ENCODE data around the gene ACSS1. TPM values are rescaled to one million over a fixed set of nuclear protein-coding genes. Genes with fewer than 3 reads are reported as not detected.

Gene ACSS1
- total RNA-seq, 1 donor from 2014 or later: 7.3 TPM

DNA sequence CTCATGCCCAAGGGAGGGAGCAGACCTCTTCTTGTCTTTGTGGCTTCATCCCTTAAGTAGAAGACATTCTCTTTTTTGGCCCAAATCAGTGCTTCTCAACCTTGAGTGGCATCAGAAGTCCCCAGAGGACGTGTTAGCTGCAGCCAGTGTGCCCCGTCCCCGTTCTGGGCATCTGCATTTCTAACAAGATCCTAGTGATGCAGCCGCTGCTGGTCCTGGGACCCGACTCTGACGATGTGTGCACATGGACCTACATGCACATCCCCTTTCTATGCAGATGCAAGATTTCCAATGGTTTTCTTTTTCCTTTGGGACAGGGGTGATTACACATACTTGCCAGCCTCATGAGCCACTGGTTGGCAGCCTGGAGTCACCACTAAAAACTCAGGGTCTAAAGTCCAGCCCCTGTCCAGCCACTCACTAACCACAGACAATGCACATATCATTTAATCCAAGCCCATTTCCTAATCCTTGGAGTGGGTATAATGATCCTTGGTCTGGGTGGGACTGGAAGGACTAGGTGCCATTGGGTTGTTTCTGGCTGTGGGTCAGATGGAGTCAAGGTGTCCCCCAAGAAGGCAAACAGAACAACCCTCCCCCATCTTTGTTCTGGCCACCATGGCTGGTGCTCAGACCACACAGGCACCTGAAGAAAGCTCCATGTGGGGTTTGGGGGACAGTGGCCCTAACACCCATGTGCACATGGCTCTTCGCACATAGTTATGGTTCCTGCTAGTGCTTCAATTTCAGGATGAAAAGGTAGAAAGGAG lies 6.4 kb downstream of the ACSS1 start:
- no peak for DNase-seq (ENCODE audit: low read depth)
- no peak overlapping the region for H3K4me3 ChIP-seq (ENCODE audit: low read depth, low read length)
- TF ChIP-seq, protein P1, sequence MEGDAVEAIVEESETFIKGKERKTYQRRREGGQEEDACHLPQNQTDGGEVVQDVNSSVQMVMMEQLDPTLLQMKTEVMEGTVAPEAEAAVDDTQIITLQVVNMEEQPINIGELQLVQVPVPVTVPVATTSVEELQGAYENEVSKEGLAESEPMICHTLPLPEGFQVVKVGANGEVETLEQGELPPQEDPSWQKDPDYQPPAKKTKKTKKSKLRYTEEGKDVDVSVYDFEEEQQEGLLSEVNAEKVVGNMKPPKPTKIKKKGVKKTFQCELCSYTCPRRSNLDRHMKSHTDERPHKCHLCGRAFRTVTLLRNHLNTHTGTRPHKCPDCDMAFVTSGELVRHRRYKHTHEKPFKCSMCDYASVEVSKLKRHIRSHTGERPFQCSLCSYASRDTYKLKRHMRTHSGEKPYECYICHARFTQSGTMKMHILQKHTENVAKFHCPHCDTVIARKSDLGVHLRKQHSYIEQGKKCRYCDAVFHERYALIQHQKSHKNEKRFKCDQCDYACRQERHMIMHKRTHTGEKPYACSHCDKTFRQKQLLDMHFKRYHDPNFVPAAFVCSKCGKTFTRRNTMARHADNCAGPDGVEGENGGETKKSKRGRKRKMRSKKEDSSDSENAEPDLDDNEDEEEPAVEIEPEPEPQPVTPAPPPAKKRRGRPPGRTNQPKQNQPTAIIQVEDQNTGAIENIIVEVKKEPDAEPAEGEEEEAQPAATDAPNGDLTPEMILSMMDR (IDR thresholded peaks at IDR 0.05; ENCODE audit: insufficient read depth, low read length, poor library complexity, severe bottlenecking): no peak

DNA sequence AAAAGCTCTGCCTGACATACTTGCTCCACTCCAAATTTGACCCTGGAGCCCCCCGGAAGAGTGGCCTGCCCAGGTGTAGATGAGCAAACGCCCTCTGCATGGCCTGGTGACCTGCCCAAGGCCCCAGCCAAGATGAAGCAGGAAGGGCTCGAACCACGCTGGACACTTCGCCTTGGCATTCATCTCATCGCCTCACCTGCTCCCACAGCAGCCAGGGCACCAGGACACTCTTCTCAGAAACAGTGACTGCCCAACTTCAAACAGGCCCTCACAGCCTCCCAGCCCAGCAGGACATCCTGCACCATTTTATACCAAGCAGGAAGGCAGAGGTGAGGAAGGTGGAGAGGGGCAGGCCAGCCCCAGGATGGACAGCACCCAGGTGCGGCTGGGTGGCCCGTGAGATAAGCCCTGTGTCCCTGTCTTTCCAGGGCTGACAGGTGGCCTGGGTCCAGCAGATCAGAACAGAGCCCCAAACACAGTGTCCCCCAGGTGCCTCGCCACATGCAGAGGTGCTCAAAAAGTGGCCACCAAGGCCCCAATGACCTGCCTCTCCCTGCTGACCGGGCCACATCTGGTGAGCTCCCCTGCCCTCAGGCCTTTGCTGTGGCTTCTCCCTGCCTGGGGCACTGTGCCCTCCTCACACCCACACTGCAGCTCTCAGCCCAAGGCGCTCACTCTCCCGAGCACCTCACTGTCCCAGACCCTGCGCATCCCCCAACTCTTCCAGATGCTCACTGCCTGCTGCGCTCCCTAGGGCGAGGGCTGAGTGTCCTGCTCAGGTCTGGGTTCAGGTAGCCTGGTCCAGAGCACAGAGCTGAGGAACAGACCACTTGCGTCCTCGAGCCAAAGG lies 7.2 kb downstream of the ACSS1 start:
- no peak for DNase-seq (ENCODE audit: low read depth)
- TF ChIP-seq, protein P1 (IDR thresholded peaks at IDR 0.05; ENCODE audit: insufficient read depth, low read length, poor library complexity, severe bottlenecking): no peak
- Histone ChIP-seq H3K27me3 (ENCODE audit: control insufficient read depth, insufficient read depth, low read length) (no peaks in the 10 kb centered on the region), H3K36me3 (ENCODE audit: control insufficient read depth, insufficient read depth, low read length) (no peaks in the 10 kb centered on the region), H3K4me3 (ENCODE audit: low read depth, low read length) (no peak overlapping the region)

More for the DNA sequence above, 6.4 kb downstream of the ACSS1 start:
- Histone ChIP-seq H3K27me3 (ENCODE audit: control insufficient read depth, insufficient read depth, low read length) (no peaks in the 10 kb centered on the region), H3K36me3 (ENCODE audit: control insufficient read depth, insufficient read depth, low read length) (no peaks in the 10 kb centered on the region)

DNA sequence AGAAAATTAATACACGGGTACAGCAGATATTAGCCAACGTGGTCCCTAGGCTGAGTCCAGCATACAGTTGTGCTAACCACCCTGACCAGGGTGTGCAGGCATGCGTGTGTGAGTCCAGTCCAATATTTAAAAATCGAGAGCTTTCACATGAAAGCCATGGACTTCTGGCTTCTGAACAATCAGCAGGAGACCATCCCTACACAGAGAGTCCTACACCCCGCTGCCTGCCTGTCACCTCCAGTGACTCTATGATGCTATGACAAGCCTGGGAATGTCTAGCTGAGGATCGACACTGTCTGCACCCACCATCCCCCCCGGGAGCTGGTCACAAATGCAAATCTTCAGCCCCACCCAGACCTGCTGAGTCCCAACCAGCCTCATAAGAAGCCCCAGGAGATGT lies 7.9 kb downstream of the ACSS1 start:
- TF ChIP-seq, protein P1 (IDR thresholded peaks at IDR 0.05; ENCODE audit: insufficient read depth, low read length, poor library complexity, severe bottlenecking): no peak
- no peak overlapping the region for H3K4me3 ChIP-seq (ENCODE audit: low read depth, low read length)
- no peak for DNase-seq (ENCODE audit: low read depth)
- H3K27me3 ChIP-seq (ENCODE audit: control insufficient read depth, insufficient read depth, low read length): no peaks in the 10 kb centered on the region
- no peaks in the 10 kb centered on the region for H3K36me3 ChIP-seq (ENCODE audit: control insufficient read depth, insufficient read depth, low read length)

DNA sequence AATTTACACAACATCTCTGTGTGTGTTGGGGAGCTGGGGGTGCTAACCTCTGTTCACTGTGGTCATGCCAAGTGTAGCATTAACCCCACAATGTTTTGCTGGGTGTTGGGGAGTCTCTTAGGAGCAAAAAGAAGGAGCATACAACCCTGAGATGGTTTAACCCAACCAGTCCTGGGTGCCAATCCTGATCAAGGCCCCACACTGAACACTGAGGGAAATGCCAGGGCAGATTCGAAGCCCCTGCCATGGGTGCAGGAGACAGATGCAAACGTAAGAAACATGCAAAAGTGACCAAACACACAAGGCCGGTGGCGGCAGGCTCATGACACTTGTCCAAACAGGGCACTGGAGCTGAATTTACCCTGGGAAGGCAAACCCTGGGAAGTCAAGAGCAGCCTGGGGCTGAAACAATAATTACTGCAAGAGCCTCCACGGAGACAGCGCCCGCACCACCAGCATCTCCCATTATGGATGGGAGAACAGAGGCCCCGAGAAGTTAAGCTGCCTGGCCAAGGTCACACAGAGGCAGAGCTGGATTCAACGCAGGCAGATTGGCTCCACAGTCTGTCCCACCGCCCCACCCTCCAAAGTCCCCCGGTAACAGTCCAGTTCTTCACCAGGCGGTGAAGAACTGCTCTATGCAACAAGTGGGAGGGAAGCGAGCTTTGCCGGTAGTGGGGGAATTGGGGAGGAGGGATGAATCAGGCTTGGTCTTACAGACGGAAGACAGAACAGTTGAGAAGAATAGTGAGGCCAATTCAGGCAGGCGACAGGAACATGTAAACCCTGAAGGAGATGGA lies 8.5 kb downstream of the ACSS1 start:
- no peak for DNase-seq (ENCODE audit: low read depth)
- Histone ChIP-seq H3K36me3 (ENCODE audit: control insufficient read depth, insufficient read depth, low read length) (no peaks in the 10 kb centered on the region), H3K27me3 (ENCODE audit: control insufficient read depth, insufficient read depth, low read length) (no peaks in the 10 kb centered on the region), H3K4me3 (ENCODE audit: low read depth, low read length) (no peak overlapping the region)
- TF ChIP-seq, protein P1 (IDR thresholded peaks at IDR 0.05; ENCODE audit: insufficient read depth, low read length, poor library complexity, severe bottlenecking): no peak

DNA sequence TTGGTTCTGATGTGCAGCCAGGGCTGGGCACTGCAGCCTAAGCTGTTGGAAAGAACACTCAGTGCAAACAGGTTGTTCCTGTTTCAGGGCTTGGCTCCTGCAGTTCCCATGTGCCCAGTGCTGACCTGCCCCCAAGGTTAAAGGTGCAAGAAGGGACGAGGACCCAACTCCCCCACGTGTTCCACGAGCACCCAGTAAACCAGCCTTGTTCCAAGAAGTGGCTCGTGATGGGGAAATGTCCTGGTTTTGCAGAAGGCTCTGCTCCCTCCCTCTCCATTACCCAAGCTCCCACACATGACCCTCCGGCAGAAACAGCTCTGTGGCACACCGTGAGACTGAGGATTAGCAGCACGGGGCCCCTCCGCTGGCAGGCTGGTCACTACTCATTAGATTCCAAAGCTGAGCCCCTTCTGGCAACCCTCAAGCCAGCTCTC lies 9.4 kb downstream of the ACSS1 start:
- TF ChIP-seq, protein P1 (IDR thresholded peaks at IDR 0.05; ENCODE audit: insufficient read depth, low read length, poor library complexity, severe bottlenecking): no peak
- no peaks in the 10 kb centered on the region for H3K36me3 ChIP-seq (ENCODE audit: control insufficient read depth, insufficient read depth, low read length)
- DNase-seq (ENCODE audit: low read depth): no peak
- no peaks in the 10 kb centered on the region for H3K27me3 ChIP-seq (ENCODE audit: control insufficient read depth, insufficient read depth, low read length)
- no peak overlapping the region for H3K4me3 ChIP-seq (ENCODE audit: low read depth, low read length)

Measured in kidney epithelial cell (primary cell).